Measurements from ENCODE around the gene CYB5RL. TPM values are rescaled to one million over a fixed set of nuclear protein-coding genes. Genes with fewer than 3 reads are reported as not detected.
"Not testable (repeated sequence)": the region's sequence is repeated elsewhere in the genome, so short reads cannot be mapped to it uniquely, and the experiment has no call there.

Gene CYB5RL
- total and polyA plus RNA-seq, 5 experiments from 2014 or later = 2.4 to 10.5 (median 4.0) TPM

- DNase-seq = no peak
- H3K9me3 Mint-ChIP-seq = no peaks in the 10 kb centered on the region
- no peak overlapping the region for H3K4me3 Mint-ChIP-seq
- H3K27me3 Mint-ChIP-seq = no peaks in the 10 kb centered on the region
- peak overlapping the region in 6 of 10 donors; percentile 20 to 85 (median 72) for H3K27ac Mint-ChIP-seq
- no peak for ATAC-seq
- H3K36me3 Mint-ChIP-seq = peaks cover 0 to 51% (median 3%) of the 10 kb centered on the region in 3 donors
- peaks cover 6 to 36% (median 15%) of the 10 kb centered on the region in 4 donors for H3K4me1 Mint-ChIP-seq
- POLR2A ChIA-PET = interaction anchor here (1.2 kb wide), 1 partner anchor 25 kb away, joined by 3 read pairs; no protein-coding TSS in a partner anchor
Observed at GRCh38 chr1:54224233-54224632, 24.4 kb upstream of the CYB5RL start.

- POLR2A ChIA-PET = interaction anchor here (0.5 to 1.2 kb wide), 2 partner anchors 24 to 181 kb away, joined by 3 to 4 read pairs; no protein-coding TSS in a partner anchor
- DNase-seq = no peak
- H3K27me3 Mint-ChIP-seq = no peaks in the 10 kb centered on the region
- peaks cover 6 to 39% (median 15%) of the 10 kb centered on the region in 4 donors for H3K4me1 Mint-ChIP-seq
- H3K36me3 Mint-ChIP-seq = peaks cover 2 to 53% (median 3%) of the 10 kb centered on the region in 3 donors
- H3K4me3 Mint-ChIP-seq = no peak overlapping the region
- H3K27ac Mint-ChIP-seq = peak overlapping the region in 6 of 10 donors; percentile 20 to 85 (median 72)
- H3K9me3 Mint-ChIP-seq = no peaks in the 10 kb centered on the region
- no peak for ATAC-seq
Observed at GRCh38 chr1:54223441-54224202, 23.8 kb upstream of the CYB5RL start.

- H3K27me3 Mint-ChIP-seq = no peaks in the 10 kb centered on the region
- ATAC-seq (no peak), DNase-seq (no peak)
- H3K4me3 Mint-ChIP-seq = no peak overlapping the region
- H3K27ac Mint-ChIP-seq = peak overlapping the region in 9 of 10 donors; percentile 8 to 92 (median 57)
- peaks cover 6 to 40% (median 15%) of the 10 kb centered on the region in 4 donors for H3K4me1 Mint-ChIP-seq
- H3K36me3 Mint-ChIP-seq = peaks cover under 1 to 56% (median 5%) of the 10 kb centered on the region in 3 donors
- H3K9me3 Mint-ChIP-seq = no peaks in the 10 kb centered on the region
- POLR2A ChIA-PET = interaction anchor here (0.8 to 1.4 kb wide), 2 partner anchors 175 to 185 kb away, joined by 4 to 6 read pairs; no protein-coding TSS in a partner anchor
Observed at GRCh38 chr1:54222711-54223110, 22.9 kb upstream of the CYB5RL start.

GRCh38 chr1:54221867-54222484, 22.1 kb upstream of the CYB5RL start:
- POLR2A ChIA-PET = interaction anchor here (0.6 to 1.4 kb wide), 2 partner anchors 185 to 268 kb away, joined by 4 to 6 read pairs; no protein-coding TSS in a partner anchor
- DNase-seq (no peak), ATAC-seq (peak in 1 of 2 donors; percentile 36)
- Mint-ChIP-seq H3K27me3 (no peaks in the 10 kb centered on the region), H3K4me1 (peaks cover 7 to 40% (median 15%) of the 10 kb centered on the region in 4 donors), H3K4me3 (no peak overlapping the region), H3K9me3 (no peaks in the 10 kb centered on the region), H3K27ac (peak overlapping the region in 5 of 10 donors; percentile 44 to 92 (median 52)), H3K36me3 (peaks cover 7 to 54% (median 10%) of the 10 kb centered on the region in 3 donors)

GRCh38 chr1:54221113-54221834, 21.4 kb upstream of the CYB5RL start:
- H3K4me1 Mint-ChIP-seq = peaks cover 7 to 40% (median 16%) of the 10 kb centered on the region in 4 donors
- H3K36me3 Mint-ChIP-seq = peaks cover 7 to 56% (median 10%) of the 10 kb centered on the region in 3 donors
- DNase-seq (no peak), ATAC-seq (peak in 1 of 2 donors; percentile 31)
- peak overlapping the region in 8 of 10 donors; percentile 36 to 81 (median 50) for H3K27ac Mint-ChIP-seq
- no peaks in the 10 kb centered on the region for H3K27me3 Mint-ChIP-seq
- POLR2A ChIA-PET = interaction anchor here (0.6 to 1.4 kb wide), 2 partner anchors 186 to 268 kb away, joined by 4 to 6 read pairs; no protein-coding TSS in a partner anchor
- no peaks in the 10 kb centered on the region for H3K9me3 Mint-ChIP-seq
- H3K4me3 Mint-ChIP-seq = no peak overlapping the region

GRCh38 chr1:54220004-54220811, 20.4 kb upstream of the CYB5RL start:
- POLR2A ChIA-PET = no interaction called here
- ATAC-seq = no peak

GRCh38 chr1:54219688-54220003, 19.8 kb upstream of the CYB5RL start:
- Mint-ChIP-seq H3K36me3 (peaks cover 7 to 58% (median 10%) of the 10 kb centered on the region in 3 donors), H3K27me3 (no peaks in the 10 kb centered on the region), H3K9me3 (no peaks in the 10 kb centered on the region), H3K4me1 (peaks cover 7 to 40% (median 16%) of the 10 kb centered on the region in 4 donors), H3K27ac (peak overlapping the region in 8 of 10 donors; percentile 4 to 67 (median 40)), H3K4me3 (no peak overlapping the region)
- ATAC-seq (no peak), DNase-seq (no peak)
- POLR2A ChIA-PET = no interaction called here

More at GRCh38 chr1:54220004-54220811, 20.4 kb upstream of the CYB5RL start:
- H3K4me3 Mint-ChIP-seq = no peak overlapping the region
- H3K27ac Mint-ChIP-seq = peak overlapping the region in 9 of 10 donors; percentile 4 to 67 (median 43)
- no peak for DNase-seq
- H3K4me1 Mint-ChIP-seq = peaks cover 7 to 40% (median 16%) of the 10 kb centered on the region in 4 donors
- H3K36me3 Mint-ChIP-seq = peaks cover 7 to 58% (median 10%) of the 10 kb centered on the region in 3 donors
- H3K27me3 Mint-ChIP-seq = no peaks in the 10 kb centered on the region
- no peaks in the 10 kb centered on the region for H3K9me3 Mint-ChIP-seq

GRCh38 chr1:54218883-54219687, 19.3 kb upstream of the CYB5RL start:
- no peak for DNase-seq
- no peak for ATAC-seq
- peaks cover 7 to 63% (median 10%) of the 10 kb centered on the region in 3 donors for H3K36me3 Mint-ChIP-seq
- POLR2A ChIA-PET = interaction anchor here (0.6 kb wide), 1 partner anchor 16 kb away, joined by 7 read pairs; no protein-coding TSS in a partner anchor
- H3K27ac Mint-ChIP-seq = peak overlapping the region in 8 of 10 donors; percentile 14 to 82 (median 55)
- H3K4me1 Mint-ChIP-seq = peaks cover 7 to 37% (median 16%) of the 10 kb centered on the region in 4 donors
- H3K9me3 Mint-ChIP-seq = no peaks in the 10 kb centered on the region
- H3K27me3 Mint-ChIP-seq = no peaks in the 10 kb centered on the region
- H3K4me3 Mint-ChIP-seq = no peak overlapping the region

GRCh38 chr1:54215523-54215922, 15.7 kb upstream of the CYB5RL start:
- Mint-ChIP-seq H3K9me3 (no peaks in the 10 kb centered on the region), H3K4me1 (peaks cover 1 to 20% (median 8%) of the 10 kb centered on the region in 4 donors), H3K4me3 (no peak overlapping the region), H3K27me3 (no peaks in the 10 kb centered on the region), H3K36me3 (peaks cover 10 to 93% (median 25%) of the 10 kb centered on the region in 3 donors), H3K27ac (peak overlapping the region in 4 of 10 donors; percentile 4 to 22 (median 12))
- ATAC-seq (no peak), DNase-seq (no peak)
- POLR2A ChIA-PET = no interaction called here

- Mint-ChIP-seq H3K36me3 (peaks cover 11 to 95% (median 37%) of the 10 kb centered on the region in 3 donors), H3K27me3 (no peaks in the 10 kb centered on the region), H3K9me3 (no peaks in the 10 kb centered on the region), H3K4me3 (no peak overlapping the region), H3K27ac (peak overlapping the region in 2 of 10 donors; percentile 20 to 80), H3K4me1 (peaks cover 1 to 11% (median 5%) of the 10 kb centered on the region in 4 donors)
- DNase-seq (no peak), ATAC-seq (no peak)
- POLR2A ChIA-PET = interaction anchor here (1.6 kb wide), 1 partner anchor 13 kb away, joined by 4 read pairs; the partner anchor contains the start of genes CYB5RL and MRPL37
Observed at GRCh38 chr1:54212872-54213271, 13.0 kb upstream of the CYB5RL start.

GRCh38 chr1:54207896-54208295, 8.1 kb upstream of the CYB5RL start:
- ATAC-seq, H3K27me3 Mint-ChIP-seq, H3K4me3 Mint-ChIP-seq, H3K9me3 Mint-ChIP-seq, DNase-seq, POLR2A ChIA-PET: not testable (repeated sequence)
- Mint-ChIP-seq H3K4me1 (peaks cover 3 to 16% (median 12%) of the 10 kb centered on the region in 4 donors), H3K36me3 (peaks cover 13 to 93% (median 51%) of the 10 kb centered on the region in 3 donors), H3K27ac (peak overlapping the region in 2 of 10 donors; percentile 5 to 62)
